ENCODE data around the gene CDKN3. TPM values are rescaled to one million over a fixed set of nuclear protein-coding genes. Genes with fewer than 3 reads are reported as not detected.

The CDKN3 gene
- total RNA-seq, 5 donors from 2014 or later (not counting 1 experiment from before 2014, with no cell fraction given): 1.2 to 2.7 (median 1.6) TPM

- Histone ChIP-seq H3K27me3 (replicated peaks in 1 of 2; ENCODE audit: control insufficient read depth in 2 of 2, extremely low read depth in 1 of 2, insufficient read depth in 2 of 2, low read length in 1 of 2) (peaks cover 0 to 2% of the 10 kb centered on the region in 2 experiments), H3K4me1 (ENCODE audit: control insufficient read depth in 1 of 2, extremely low read depth in 1 of 2, insufficient read depth in 2 of 2, low read length in 2 of 2) (peaks cover 3 to 4% of the 10 kb centered on the region in 2 experiments), H3K36me3 (ENCODE audit: control insufficient read depth in 2 of 2, extremely low read depth in 1 of 2, insufficient read depth in 1 of 2, low read length in 1 of 2) (no peaks in the 10 kb centered on the region), H3K4me3 (ENCODE audit: control insufficient read depth in 1 of 2, extremely low read depth in 1 of 2, low read length in 1 of 2) (no peak overlapping the region), H3K27ac (ENCODE audit: low read length) (no peak overlapping the region), H3K9me3 (no peaks in the 10 kb centered on the region)
- Mint-ChIP-seq H3K36me3 (no peaks in the 10 kb centered on the region), H3K27ac (no peak overlapping the region), H3K27me3 (peaks cover 0 to 6% of the 10 kb centered on the region in 2 donors), H3K9me3 (no peaks in the 10 kb centered on the region), H3K4me1 (peaks cover 8 to 9% (median 9%) of the 10 kb centered on the region in 3 donors), H3K4me3 (no peak overlapping the region)
- DNase-seq: no peak
- WGBS (ENCODE audit: insufficient coverage): 100% methylated on average over 1 of the region's 5 CpGs
- no peak for ATAC-seq (replicated peaks in 1 of 4)
- CTCF ChIA-PET: interaction anchor here (0.5 to 0.9 kb wide), 3 partner anchors 12 to 47 kb away, joined by 3 to 5 read pairs (median 3); no protein-coding TSS in a partner anchor
- POLR2A ChIA-PET: interaction anchor here in 1 of 2 donors (0.6 kb wide), 1 partner anchor 9 kb away, joined by 7 read pairs; no protein-coding TSS in a partner anchor
These were observed 49.4 kb downstream of the CDKN3 start for GRCh38 chr14:54446161-54446693.

GRCh38 chr14:54447231-54447692, 50.5 kb downstream of the CDKN3 start:
- ChIA-PET POLR2A (interaction anchor here (0.6 to 0.7 kb wide), 6 partner anchors 37 to 1132 kb away, joined by 3 to 8 read pairs (median 4); partner anchors contain the start of gene DLGAP5 (in 1 of the 2)), CTCF (interaction anchor here (0.5 to 0.6 kb wide), 3 partner anchors 22 to 54 kb away, joined by 5 to 6 read pairs (median 6); no protein-coding TSS in a partner anchor)
- H3K27me3 ChIP-seq (replicated peaks in 1 of 2; ENCODE audit: control insufficient read depth in 2 of 2, extremely low read depth in 1 of 2, insufficient read depth in 2 of 2, low read length in 1 of 2): peaks cover 0 to 2% of the 10 kb centered on the region in 2 experiments
- no peaks in the 10 kb centered on the region for H3K36me3 ChIP-seq (ENCODE audit: control insufficient read depth in 2 of 2, extremely low read depth in 1 of 2, insufficient read depth in 1 of 2, low read length in 1 of 2)
- H3K27ac ChIP-seq (ENCODE audit: low read length): no peak overlapping the region
- no peak overlapping the region for H3K27ac Mint-ChIP-seq
- ATAC-seq (replicated peaks in 1 of 4) (no peak), DNase-seq (peak in 1 of 35 experiments; percentile 10)
- no peak overlapping the region for H3K4me3 ChIP-seq (ENCODE audit: control insufficient read depth in 1 of 2, extremely low read depth in 1 of 2, low read length in 1 of 2)
- H3K9me3 ChIP-seq: no peaks in the 10 kb centered on the region
- H3K36me3 Mint-ChIP-seq: no peaks in the 10 kb centered on the region
- H3K4me1 ChIP-seq (ENCODE audit: control insufficient read depth in 1 of 2, extremely low read depth in 1 of 2, insufficient read depth in 2 of 2, low read length in 2 of 2): no peaks in the 10 kb centered on the region
- peaks cover 0 to 6% of the 10 kb centered on the region in 2 donors for H3K27me3 Mint-ChIP-seq
- no peaks in the 10 kb centered on the region for H3K4me1 Mint-ChIP-seq
- no peaks in the 10 kb centered on the region for H3K9me3 Mint-ChIP-seq
- 88% methylated on average over 3 of the region's 8 CpGs for WGBS (ENCODE audit: insufficient coverage)
- no peak overlapping the region for H3K4me3 Mint-ChIP-seq

- Histone ChIP-seq H3K4me3 (ENCODE audit: control insufficient read depth in 1 of 2, extremely low read depth in 1 of 2, low read length in 1 of 2) (no peak overlapping the region), H3K27me3 (replicated peaks in 1 of 2; ENCODE audit: control insufficient read depth in 2 of 2, extremely low read depth in 1 of 2, insufficient read depth in 2 of 2, low read length in 1 of 2) (no peaks in the 10 kb centered on the region), H3K4me1 (ENCODE audit: control insufficient read depth in 1 of 2, extremely low read depth in 1 of 2, insufficient read depth in 2 of 2, low read length in 2 of 2) (no peaks in the 10 kb centered on the region), H3K36me3 (ENCODE audit: control insufficient read depth in 2 of 2, extremely low read depth in 1 of 2, insufficient read depth in 1 of 2, low read length in 1 of 2) (no peaks in the 10 kb centered on the region), H3K27ac (ENCODE audit: low read length) (no peak overlapping the region), H3K9me3 (no peaks in the 10 kb centered on the region)
- CTCF ChIA-PET: no interaction called here
- no peaks in the 10 kb centered on the region for H3K9me3 Mint-ChIP-seq
- POLR2A ChIA-PET: no interaction called here
- H3K27me3 Mint-ChIP-seq: peaks cover 0 to 6% of the 10 kb centered on the region in 2 donors
- no peaks in the 10 kb centered on the region for H3K36me3 Mint-ChIP-seq
- no peak overlapping the region for H3K27ac Mint-ChIP-seq
- no peak overlapping the region for H3K4me3 Mint-ChIP-seq
- peak in 1 of 35 experiments; percentile 19 for DNase-seq
- no peak for ATAC-seq (replicated peaks in 1 of 4)
- no peaks in the 10 kb centered on the region for H3K4me1 Mint-ChIP-seq
- WGBS (ENCODE audit: insufficient coverage): no CpG with 5 or more reads among the region's 3 CpGs
These were observed 53.7 kb downstream of the CDKN3 start for GRCh38 chr14:54450535-54450934.

- no peaks in the 10 kb centered on the region for H3K4me1 ChIP-seq (ENCODE audit: control insufficient read depth in 1 of 2, extremely low read depth in 1 of 2, insufficient read depth in 2 of 2, low read length in 2 of 2)
These were observed 54.4 kb downstream of the CDKN3 start for GRCh38 chr14:54451121-54451601.

GRCh38 chr14:54451961-54452360, 55.2 kb downstream of the CDKN3 start:
- Mint-ChIP-seq H3K4me1 (no peaks in the 10 kb centered on the region), H3K9me3 (no peaks in the 10 kb centered on the region), H3K4me3 (no peak overlapping the region), H3K27ac (no peak overlapping the region), H3K27me3 (peaks cover 0 to 6% of the 10 kb centered on the region in 2 donors), H3K36me3 (no peaks in the 10 kb centered on the region)
- ChIA-PET CTCF (interaction anchor here (0.5 to 0.7 kb wide), 2 partner anchors 38 to 932 kb away, joined by 3 to 11 read pairs; no protein-coding TSS in a partner anchor), POLR2A (interaction anchor here (0.5 to 0.7 kb wide), 3 partner anchors 15 to 1570 kb away, joined by 3 to 4 read pairs (median 4); no protein-coding TSS in a partner anchor)
- DNase-seq: no peak
- Histone ChIP-seq H3K27me3 (replicated peaks in 1 of 2; ENCODE audit: control insufficient read depth in 2 of 2, extremely low read depth in 1 of 2, insufficient read depth in 2 of 2, low read length in 1 of 2) (no peaks in the 10 kb centered on the region), H3K27ac (ENCODE audit: low read length) (no peak overlapping the region), H3K9me3 (no peaks in the 10 kb centered on the region), H3K4me1 (ENCODE audit: control insufficient read depth in 1 of 2, extremely low read depth in 1 of 2, insufficient read depth in 2 of 2, low read length in 2 of 2) (no peaks in the 10 kb centered on the region), H3K36me3 (ENCODE audit: control insufficient read depth in 2 of 2, extremely low read depth in 1 of 2, insufficient read depth in 1 of 2, low read length in 1 of 2) (no peaks in the 10 kb centered on the region), H3K4me3 (ENCODE audit: control insufficient read depth in 1 of 2, extremely low read depth in 1 of 2, low read length in 1 of 2) (no peak overlapping the region)
- 70% methylated on average over 2 of the region's 3 CpGs for WGBS (ENCODE audit: insufficient coverage)
- no peak for ATAC-seq (replicated peaks in 1 of 4)

More at GRCh38 chr14:54451121-54451601, 54.4 kb downstream of the CDKN3 start:
- ChIA-PET POLR2A (no interaction called here), CTCF (no interaction called here)
- DNase-seq (no peak), ATAC-seq (replicated peaks in 1 of 4) (no peak)
- Mint-ChIP-seq H3K9me3 (no peaks in the 10 kb centered on the region), H3K4me1 (no peaks in the 10 kb centered on the region), H3K27me3 (peaks cover 0 to 6% of the 10 kb centered on the region in 2 donors), H3K27ac (no peak overlapping the region), H3K4me3 (no peak overlapping the region), H3K36me3 (no peaks in the 10 kb centered on the region)
- Histone ChIP-seq H3K27me3 (replicated peaks in 1 of 2; ENCODE audit: control insufficient read depth in 2 of 2, extremely low read depth in 1 of 2, insufficient read depth in 2 of 2, low read length in 1 of 2) (no peaks in the 10 kb centered on the region), H3K4me3 (ENCODE audit: control insufficient read depth in 1 of 2, extremely low read depth in 1 of 2, low read length in 1 of 2) (no peak overlapping the region), H3K36me3 (ENCODE audit: control insufficient read depth in 2 of 2, extremely low read depth in 1 of 2, insufficient read depth in 1 of 2, low read length in 1 of 2) (no peaks in the 10 kb centered on the region), H3K9me3 (no peaks in the 10 kb centered on the region), H3K27ac (ENCODE audit: low read length) (no peak overlapping the region)
- WGBS (ENCODE audit: insufficient coverage): 95% methylated on average over 6 of the region's 7 CpGs

GRCh38 chr14:54453252-54453651, 56.4 kb downstream of the CDKN3 start:
- ATAC-seq (replicated peaks in 1 of 4) (no peak), DNase-seq (no peak)
- no peaks in the 10 kb centered on the region for H3K27me3 ChIP-seq (replicated peaks in 1 of 2; ENCODE audit: control insufficient read depth in 2 of 2, extremely low read depth in 1 of 2, insufficient read depth in 2 of 2, low read length in 1 of 2)
- H3K4me1 ChIP-seq (ENCODE audit: control insufficient read depth in 1 of 2, extremely low read depth in 1 of 2, insufficient read depth in 2 of 2, low read length in 2 of 2): no peaks in the 10 kb centered on the region
- no peaks in the 10 kb centered on the region for H3K9me3 ChIP-seq
- ChIA-PET POLR2A (no interaction called here), CTCF (interaction anchor here in 1 of 2 donors (0.6 kb wide), 1 partner anchor 353 kb away, joined by 3 read pairs; no protein-coding TSS in a partner anchor)
- no CpG with 5 or more reads among the region's 3 CpGs for WGBS (ENCODE audit: insufficient coverage)
- H3K36me3 ChIP-seq (ENCODE audit: control insufficient read depth in 2 of 2, extremely low read depth in 1 of 2, insufficient read depth in 1 of 2, low read length in 1 of 2): no peaks in the 10 kb centered on the region
- H3K27ac ChIP-seq (ENCODE audit: low read length): no peak overlapping the region
- H3K9me3 Mint-ChIP-seq: no peaks in the 10 kb centered on the region
- no peak overlapping the region for H3K4me3 ChIP-seq (ENCODE audit: control insufficient read depth in 1 of 2, extremely low read depth in 1 of 2, low read length in 1 of 2)
- no peaks in the 10 kb centered on the region for H3K4me1 Mint-ChIP-seq
- no peaks in the 10 kb centered on the region for H3K36me3 Mint-ChIP-seq
- H3K27me3 Mint-ChIP-seq: peaks cover 0 to 6% of the 10 kb centered on the region in 2 donors
- H3K27ac Mint-ChIP-seq: no peak overlapping the region
- no peak overlapping the region for H3K4me3 Mint-ChIP-seq
